ENCODE data around the gene DMXL1.
A peak's percentile ranks its signal among the peaks of the same experiment; 100 is the strongest.

The DMXL1 gene

GRCh38 chr5:119270121-119270565 lies 199.3 kb downstream of the DMXL1 start:
- TF ChIP-seq, protein P1, sequence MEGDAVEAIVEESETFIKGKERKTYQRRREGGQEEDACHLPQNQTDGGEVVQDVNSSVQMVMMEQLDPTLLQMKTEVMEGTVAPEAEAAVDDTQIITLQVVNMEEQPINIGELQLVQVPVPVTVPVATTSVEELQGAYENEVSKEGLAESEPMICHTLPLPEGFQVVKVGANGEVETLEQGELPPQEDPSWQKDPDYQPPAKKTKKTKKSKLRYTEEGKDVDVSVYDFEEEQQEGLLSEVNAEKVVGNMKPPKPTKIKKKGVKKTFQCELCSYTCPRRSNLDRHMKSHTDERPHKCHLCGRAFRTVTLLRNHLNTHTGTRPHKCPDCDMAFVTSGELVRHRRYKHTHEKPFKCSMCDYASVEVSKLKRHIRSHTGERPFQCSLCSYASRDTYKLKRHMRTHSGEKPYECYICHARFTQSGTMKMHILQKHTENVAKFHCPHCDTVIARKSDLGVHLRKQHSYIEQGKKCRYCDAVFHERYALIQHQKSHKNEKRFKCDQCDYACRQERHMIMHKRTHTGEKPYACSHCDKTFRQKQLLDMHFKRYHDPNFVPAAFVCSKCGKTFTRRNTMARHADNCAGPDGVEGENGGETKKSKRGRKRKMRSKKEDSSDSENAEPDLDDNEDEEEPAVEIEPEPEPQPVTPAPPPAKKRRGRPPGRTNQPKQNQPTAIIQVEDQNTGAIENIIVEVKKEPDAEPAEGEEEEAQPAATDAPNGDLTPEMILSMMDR (conservative IDR thresholded peaks at IDR 0.05; ENCODE audit: low read depth, low read length), result no peak
- no peak overlapping the region for H3K4me3 ChIP-seq (ENCODE audit: low read length)
- DNase-seq (ENCODE audit: low read depth), result no peak

DNA sequence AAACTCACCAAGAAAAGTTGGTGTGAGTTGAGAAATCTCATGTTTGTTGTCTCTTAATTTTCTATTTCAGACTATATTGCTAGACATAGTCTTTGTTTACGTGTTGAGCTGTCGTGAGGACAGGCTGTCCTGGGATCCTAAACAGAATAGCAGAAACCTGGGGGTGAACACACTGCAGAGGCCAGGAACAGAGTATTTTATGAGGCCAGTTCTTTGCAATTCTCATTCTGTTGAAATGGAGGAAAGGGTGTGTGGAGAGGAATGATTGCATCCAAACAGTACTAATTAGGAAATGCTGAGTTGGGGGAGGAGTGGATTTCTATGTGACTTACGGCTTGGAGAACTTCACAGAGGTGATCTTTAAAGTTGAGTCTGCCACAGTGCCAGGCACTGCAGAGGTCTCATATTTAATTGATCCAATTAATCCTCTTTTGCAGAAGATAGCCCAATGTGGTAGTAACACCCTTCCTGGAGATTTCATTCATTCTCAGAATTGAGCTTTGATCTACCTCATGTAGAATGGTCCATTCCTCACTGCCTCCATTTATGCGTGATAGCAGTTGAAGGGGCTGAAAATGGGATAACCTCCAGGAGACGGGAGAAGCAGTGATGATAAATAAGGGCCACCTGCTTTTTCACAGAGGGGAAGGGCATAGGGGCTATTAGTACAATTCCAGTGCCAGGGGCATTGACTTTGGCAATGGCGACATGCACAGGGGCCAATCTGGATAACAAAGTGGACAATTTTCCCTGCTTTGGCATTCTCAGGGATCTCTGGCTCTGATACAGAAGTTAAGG lies 200.3 kb downstream of the DMXL1 start:
- TF ChIP-seq, protein P1 (conservative IDR thresholded peaks at IDR 0.05; ENCODE audit: low read depth, low read length), result no peak
- DNase-seq (ENCODE audit: low read depth), result no peak
- H3K4me3 ChIP-seq (ENCODE audit: low read length), result no peak overlapping the region

DNA sequence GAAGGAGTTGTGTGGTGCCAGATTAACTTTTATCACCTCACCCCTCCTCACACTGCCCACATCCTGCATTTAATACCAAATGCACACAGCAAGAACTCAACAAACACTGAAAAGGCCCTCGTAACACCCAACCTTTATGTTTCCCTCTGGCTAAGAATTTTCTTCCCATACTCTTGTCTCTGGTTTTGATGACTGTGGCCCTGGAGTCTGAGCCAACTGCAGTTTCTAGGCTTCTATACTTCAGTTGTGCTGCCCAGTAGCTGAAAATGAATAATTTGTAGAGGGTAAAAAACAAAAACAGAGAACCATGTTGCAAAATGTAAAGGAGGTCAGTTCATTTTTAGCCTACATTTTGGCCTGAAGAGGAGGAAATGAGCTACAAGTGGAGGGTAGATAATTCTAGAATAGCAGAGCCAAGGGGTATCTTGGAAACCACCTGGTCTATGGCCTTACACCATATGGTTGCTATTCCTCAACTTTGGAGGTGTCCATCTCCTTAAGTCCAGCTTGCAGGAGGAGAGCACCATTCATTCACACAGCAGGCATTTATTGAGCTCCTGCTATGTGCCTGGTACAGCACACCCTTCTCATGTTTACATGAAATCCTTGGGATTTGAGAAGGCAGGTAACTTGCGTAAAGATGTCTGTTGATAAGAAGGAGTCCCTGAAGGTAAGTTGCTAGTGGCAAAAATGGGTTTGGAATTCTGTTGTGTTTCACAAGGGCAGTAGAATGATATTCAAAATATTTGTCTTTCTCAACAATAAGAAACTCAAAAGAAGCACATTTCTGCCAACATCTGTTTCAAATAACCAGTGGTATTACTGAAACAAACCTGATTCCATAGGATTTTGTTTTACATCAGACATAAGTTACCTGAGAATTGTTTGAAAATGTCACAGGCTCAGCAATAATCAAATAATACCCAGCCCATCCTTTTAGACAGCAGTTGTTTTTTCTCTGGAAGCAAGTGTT lies 201.2 kb downstream of the DMXL1 start:
- no peak for DNase-seq (ENCODE audit: low read depth)
- H3K4me3 ChIP-seq (ENCODE audit: low read length), result no peak overlapping the region
- TF ChIP-seq, protein P1 (conservative IDR thresholded peaks at IDR 0.05; ENCODE audit: low read depth, low read length), result no peak

DNA sequence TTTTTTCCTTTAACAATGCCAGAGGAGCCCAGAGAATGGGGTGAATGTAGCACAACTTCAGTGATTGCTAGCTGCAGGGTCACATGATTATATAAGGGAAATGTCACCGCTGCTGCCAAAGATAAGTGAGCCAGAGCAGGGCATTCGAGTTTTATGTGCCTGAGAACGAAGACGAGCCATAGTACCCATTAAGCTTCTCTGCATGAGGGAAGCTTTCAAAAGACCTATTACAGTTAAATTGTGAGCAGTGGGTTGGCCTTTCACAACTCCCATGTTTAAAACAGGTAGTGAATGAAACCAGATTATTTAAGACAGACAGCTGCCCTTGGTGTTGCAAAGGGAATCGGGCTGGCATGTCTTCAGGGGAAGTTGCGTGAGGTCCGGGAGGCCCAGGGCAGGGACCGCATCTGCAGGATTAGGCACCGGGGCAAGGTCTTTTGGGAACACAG lies 202.5 kb downstream of the DMXL1 start:
- TF ChIP-seq, protein P1 (conservative IDR thresholded peaks at IDR 0.05; ENCODE audit: low read depth, low read length), result no peak
- no peak overlapping the region for H3K4me3 ChIP-seq (ENCODE audit: low read length)
- DNase-seq (ENCODE audit: low read depth), result no peak

DNA sequence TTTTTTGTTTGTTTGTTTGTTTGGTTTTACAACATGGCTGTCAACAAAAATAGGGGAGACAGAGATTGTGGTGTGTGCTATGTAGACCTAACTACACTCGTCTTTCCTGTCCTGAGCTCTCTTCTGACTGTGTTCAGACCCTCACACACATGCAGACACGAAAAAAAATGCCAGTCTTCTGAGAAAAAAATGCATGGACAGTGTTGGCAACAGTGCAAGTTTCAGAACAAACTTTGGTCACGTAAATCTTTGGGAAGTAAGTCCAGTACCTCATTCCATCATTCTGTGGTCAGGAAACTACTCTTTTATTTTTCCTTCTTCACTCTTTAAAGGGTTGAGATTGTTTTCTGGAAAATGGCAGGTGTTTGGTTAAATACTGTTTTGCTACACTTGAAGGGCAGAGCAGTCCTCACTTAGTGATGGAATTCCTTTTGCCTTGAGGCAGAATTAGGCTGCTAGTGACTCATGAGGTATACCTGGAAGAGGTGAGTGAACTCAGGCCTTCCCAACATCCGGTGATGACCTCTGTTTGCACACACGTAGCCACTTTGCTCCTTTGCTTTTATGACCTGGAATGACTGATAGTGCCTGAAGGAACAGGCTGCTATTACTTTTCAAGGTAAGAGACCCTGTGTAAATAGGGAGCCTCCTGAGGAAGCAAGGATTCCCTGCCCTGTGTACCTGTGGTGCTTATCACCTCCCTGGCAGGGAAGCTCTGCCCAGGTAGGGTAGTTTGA lies 203.3 kb downstream of the DMXL1 start:
- TF ChIP-seq, protein P1 (conservative IDR thresholded peaks at IDR 0.05; ENCODE audit: low read depth, low read length), result no peak
- H3K4me3 ChIP-seq (ENCODE audit: low read length), result no peak overlapping the region
- DNase-seq (ENCODE audit: low read depth), result no peak

DNA sequence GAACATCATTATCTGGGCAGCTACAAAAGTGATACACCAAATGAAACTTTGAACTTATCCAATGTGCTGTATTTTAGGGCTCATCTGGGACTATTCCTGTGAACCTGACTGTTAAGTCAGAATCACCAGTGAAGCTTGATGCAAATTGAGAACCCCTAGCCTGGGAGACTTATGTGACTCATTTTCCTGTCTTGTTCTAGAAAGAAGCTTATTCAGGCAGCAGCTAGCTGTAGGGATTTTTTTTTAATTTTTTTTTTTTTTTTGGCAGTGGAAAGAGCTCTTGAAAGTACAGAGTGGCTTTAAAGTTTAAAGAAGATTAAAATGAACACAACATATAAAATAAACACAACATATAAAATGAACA lies 203.9 kb downstream of the DMXL1 start:
- no peak overlapping the region for H3K4me3 ChIP-seq (ENCODE audit: low read length)
- peak; percentile 78 for DNase-seq (ENCODE audit: low read depth)
- TF ChIP-seq, protein P1 (conservative IDR thresholded peaks at IDR 0.05; ENCODE audit: low read depth, low read length), result no peak

Data from retinal pigment epithelial cell (primary cell).